ENCODE results near the gene PHTF1.

- TF ChIP-seq CTCF (IDR thresholded peaks at IDR 0.05) (no peak), POLR2A (IDR thresholded peaks at IDR 0.05) (no peak)
These were observed 33.2 kb upstream of the PHTF1 start for GRCh38 chr1:113792471-113792870.
